ENCODE data around the gene ARPIN. TPM values are rescaled to one million over a fixed set of nuclear protein-coding genes. Genes with fewer than 3 reads are reported as not detected.

ARPIN gene
- total RNA-seq, 1 donor from 2014 or later, result 13.3 TPM

GRCh38 chr15:89917442-89918101 lies 4.8 kb upstream of the ARPIN start:
- no peaks in the 10 kb centered on the region for H3K27me3 Mint-ChIP-seq (ENCODE audit: unreplicated experiment)
- no peaks in the 10 kb centered on the region for H3K9me3 Mint-ChIP-seq (ENCODE audit: unreplicated experiment)
- H3K4me3 Mint-ChIP-seq (ENCODE audit: unreplicated experiment), result no peak overlapping the region
- H3K27ac Mint-ChIP-seq (ENCODE audit: unreplicated experiment), result no peak overlapping the region
- DNase-seq (ENCODE audit: low spot score), result no peak
- no peaks in the 10 kb centered on the region for H3K36me3 Mint-ChIP-seq (ENCODE audit: low read depth, unreplicated experiment)
- no peak for TF ChIP-seq CTCF (IDR thresholded peaks at IDR 0.05; ENCODE audit: unreplicated experiment)
- peaks cover 7% of the 10 kb centered on the region for H3K4me1 Mint-ChIP-seq (ENCODE audit: unreplicated experiment)

- Mint-ChIP-seq H3K27ac (ENCODE audit: unreplicated experiment) (no peak overlapping the region), H3K36me3 (ENCODE audit: low read depth, unreplicated experiment) (no peaks in the 10 kb centered on the region), H3K4me3 (ENCODE audit: unreplicated experiment) (no peak overlapping the region), H3K9me3 (ENCODE audit: unreplicated experiment) (no peaks in the 10 kb centered on the region), H3K4me1 (ENCODE audit: unreplicated experiment) (peaks cover 12% of the 10 kb centered on the region), H3K27me3 (ENCODE audit: unreplicated experiment) (no peaks in the 10 kb centered on the region)
- no peak for DNase-seq (ENCODE audit: low spot score)
- no peak for TF ChIP-seq CTCF (IDR thresholded peaks at IDR 0.05; ENCODE audit: unreplicated experiment)
Observed at GRCh38 chr15:89916660-89917059, 3.9 kb upstream of the ARPIN start.

GRCh38 chr15:89912145-89912673 lies 543 bp downstream of the ARPIN start:
- H3K27ac Mint-ChIP-seq (ENCODE audit: unreplicated experiment), result peak overlapping the region; percentile 61
- H3K4me3 Mint-ChIP-seq (ENCODE audit: unreplicated experiment), result peak overlapping the region; percentile 85
- H3K9me3 Mint-ChIP-seq (ENCODE audit: unreplicated experiment), result no peaks in the 10 kb centered on the region
- H3K4me1 Mint-ChIP-seq (ENCODE audit: unreplicated experiment), result peaks cover 15% of the 10 kb centered on the region
- no peak for TF ChIP-seq CTCF (IDR thresholded peaks at IDR 0.05; ENCODE audit: unreplicated experiment)
- DNase-seq (ENCODE audit: low spot score), result peak; percentile 30
- no peaks in the 10 kb centered on the region for H3K36me3 Mint-ChIP-seq (ENCODE audit: low read depth, unreplicated experiment)
- H3K27me3 Mint-ChIP-seq (ENCODE audit: unreplicated experiment), result no peaks in the 10 kb centered on the region

- Mint-ChIP-seq H3K27me3 (ENCODE audit: unreplicated experiment) (no peaks in the 10 kb centered on the region), H3K4me3 (ENCODE audit: unreplicated experiment) (peak overlapping the region; percentile 70), H3K9me3 (ENCODE audit: unreplicated experiment) (no peaks in the 10 kb centered on the region), H3K4me1 (ENCODE audit: unreplicated experiment) (peaks cover 15% of the 10 kb centered on the region), H3K36me3 (ENCODE audit: low read depth, unreplicated experiment) (peaks cover 6% of the 10 kb centered on the region), H3K27ac (ENCODE audit: unreplicated experiment) (no peak overlapping the region)
- DNase-seq (ENCODE audit: low spot score), result no peak
- no peak for TF ChIP-seq CTCF (IDR thresholded peaks at IDR 0.05; ENCODE audit: unreplicated experiment)
Observed at GRCh38 chr15:89910891-89911626, 1.7 kb downstream of the ARPIN start.

GRCh38 chr15:89909611-89910010 lies 3.1 kb downstream of the ARPIN start:
- Mint-ChIP-seq H3K4me1 (ENCODE audit: unreplicated experiment) (peaks cover 15% of the 10 kb centered on the region), H3K4me3 (ENCODE audit: unreplicated experiment) (no peak overlapping the region), H3K27ac (ENCODE audit: unreplicated experiment) (no peak overlapping the region), H3K27me3 (ENCODE audit: unreplicated experiment) (peaks cover 2% of the 10 kb centered on the region), H3K36me3 (ENCODE audit: low read depth, unreplicated experiment) (peaks cover 18% of the 10 kb centered on the region), H3K9me3 (ENCODE audit: unreplicated experiment) (no peaks in the 10 kb centered on the region)
- DNase-seq (ENCODE audit: low spot score), result no peak
- no peak for TF ChIP-seq CTCF (IDR thresholded peaks at IDR 0.05; ENCODE audit: unreplicated experiment)

All from endothelial cell (in vitro differentiated cells).